ENCODE measurements around the gene KSR2.
"Not testable (repeated sequence)": the region's sequence is repeated elsewhere in the genome, so short reads cannot be mapped to it uniquely, and the experiment has no call there.

The KSR2 gene

GRCh38 chr12:117809509-117809908, 159.3 kb downstream of the KSR2 start:
- DNase-seq: no peak

DNA sequence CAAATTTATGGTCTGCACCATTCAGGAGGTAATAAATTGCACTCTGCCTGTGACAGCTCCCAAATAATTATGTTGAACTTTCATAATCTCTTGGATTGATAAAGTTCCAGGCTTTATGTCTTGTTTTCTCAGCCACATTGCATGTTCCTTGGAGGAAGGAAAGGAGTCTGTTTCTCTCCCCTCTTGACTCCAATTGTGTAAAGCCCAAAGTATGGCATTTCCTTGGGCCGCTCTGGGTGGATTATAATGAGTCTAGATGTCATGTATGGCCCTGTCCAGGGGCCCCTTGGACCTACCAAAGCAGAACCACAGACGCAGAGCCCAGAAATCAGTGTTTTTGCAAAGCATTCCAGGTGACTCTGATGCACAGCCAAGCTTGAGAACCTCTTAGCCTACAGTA, 160.8 kb downstream of the KSR2 start:
- no peak for DNase-seq

DNA sequence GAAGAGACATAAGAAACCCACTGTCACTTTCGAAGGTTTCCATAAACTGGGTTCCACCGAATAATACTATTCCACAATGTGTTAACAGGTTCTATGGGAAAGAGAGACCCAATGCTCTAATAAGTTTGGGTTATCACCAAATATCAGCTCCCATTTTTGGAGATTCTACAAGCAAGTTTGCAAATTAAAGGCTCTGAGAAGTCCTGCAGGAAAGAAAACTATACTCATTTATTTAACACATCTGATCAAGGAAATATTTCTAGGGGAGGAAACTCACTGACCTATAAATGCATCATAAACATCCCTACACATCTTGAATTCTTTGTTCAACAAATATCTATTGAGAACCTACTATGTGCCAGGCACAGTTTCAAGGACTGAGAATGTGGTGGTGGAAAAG, 161.4 kb downstream of the KSR2 start:
- no peak for DNase-seq

- DNase-seq: no peak
Observed at GRCh38 chr12:117805865-117806264, 162.9 kb downstream of the KSR2 start.

DNA sequence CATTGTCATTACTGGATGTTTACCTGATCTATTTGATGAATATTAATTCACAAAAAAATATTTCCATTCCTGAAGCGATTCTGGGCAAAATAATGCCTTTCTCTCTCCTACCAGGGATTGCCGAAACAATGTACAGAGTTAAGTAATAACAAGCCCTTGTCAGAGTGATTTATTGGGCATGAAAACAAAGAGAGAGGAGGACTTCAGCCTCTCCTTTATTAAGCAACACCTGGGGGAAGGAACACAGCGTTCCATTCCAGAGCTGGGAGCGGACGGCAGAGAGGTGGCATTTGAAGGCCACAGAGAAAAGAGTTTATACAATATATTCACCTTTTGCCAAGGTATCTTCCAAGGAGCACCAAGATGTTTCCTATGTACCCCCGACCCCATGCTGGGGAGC, 165.8 kb downstream of the KSR2 start:
- DNase-seq: no peak

GRCh38 chr12:117800711-117801110, 168.1 kb downstream of the KSR2 start:
- DNase-seq: not testable (repeated sequence)

- DNase-seq: no peak
Observed at GRCh38 chr12:117797202-117797601, 171.6 kb downstream of the KSR2 start.

DNA sequence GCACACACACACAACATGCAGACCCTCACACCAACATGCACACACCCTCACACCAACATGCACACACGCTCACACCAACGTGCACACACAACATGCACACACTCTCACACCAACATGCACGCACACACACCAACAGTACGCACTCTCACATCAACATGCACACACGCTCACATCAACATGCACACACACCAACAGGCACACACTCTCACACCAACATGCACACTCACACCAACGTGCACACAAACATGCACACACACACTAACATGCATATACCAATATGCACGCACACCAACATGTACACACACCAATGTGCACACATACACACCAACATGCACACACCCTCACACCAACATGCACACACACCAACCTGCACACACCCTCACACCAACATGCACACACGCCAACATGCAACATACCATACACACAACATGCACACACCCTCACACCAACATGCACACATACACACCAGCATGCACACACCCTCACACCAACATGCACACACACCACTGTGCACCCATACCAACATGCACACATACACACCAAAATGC, 175.8 kb downstream of the KSR2 start:
- no peak for DNase-seq

DNA sequence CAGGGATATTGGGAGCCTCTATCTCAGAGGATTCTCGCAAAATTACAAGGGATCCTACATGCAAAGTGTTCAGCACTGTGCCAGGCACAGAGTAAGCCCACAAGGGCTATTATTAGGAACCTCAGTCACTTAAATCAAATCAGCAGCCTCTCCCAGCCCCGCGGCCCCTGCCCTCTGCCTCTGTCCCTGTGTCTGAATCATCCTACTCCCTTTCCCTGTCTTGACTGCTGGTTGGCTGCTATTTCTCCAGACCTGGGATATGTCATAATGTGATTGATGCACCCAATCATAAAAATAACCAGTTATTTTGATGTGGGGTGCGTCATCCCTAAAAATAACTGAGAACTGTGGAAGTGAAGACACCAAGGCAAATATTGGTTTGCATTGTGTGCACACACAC, 176.3 kb downstream of the KSR2 start:
- no peak for DNase-seq

DNA sequence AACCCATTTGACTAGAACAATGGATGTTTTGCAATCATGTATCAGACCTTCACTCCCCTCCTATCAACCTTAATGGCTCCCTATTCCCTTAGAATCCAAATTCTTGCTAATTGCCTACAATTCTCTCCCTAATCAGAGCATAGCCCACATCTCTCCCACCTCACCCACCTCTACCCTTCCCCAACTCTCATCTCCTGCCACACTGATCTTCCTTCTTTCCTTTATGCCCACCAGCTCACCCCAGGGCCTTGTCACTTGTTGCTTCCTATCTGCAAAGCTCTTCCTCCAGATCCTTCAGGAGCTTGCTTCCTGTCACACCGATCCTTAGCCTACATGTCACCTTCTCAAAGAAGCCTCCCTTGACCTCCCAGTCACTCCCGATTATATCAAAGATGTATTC, 177.8 kb downstream of the KSR2 start:
- DNase-seq: no peak

DNA sequence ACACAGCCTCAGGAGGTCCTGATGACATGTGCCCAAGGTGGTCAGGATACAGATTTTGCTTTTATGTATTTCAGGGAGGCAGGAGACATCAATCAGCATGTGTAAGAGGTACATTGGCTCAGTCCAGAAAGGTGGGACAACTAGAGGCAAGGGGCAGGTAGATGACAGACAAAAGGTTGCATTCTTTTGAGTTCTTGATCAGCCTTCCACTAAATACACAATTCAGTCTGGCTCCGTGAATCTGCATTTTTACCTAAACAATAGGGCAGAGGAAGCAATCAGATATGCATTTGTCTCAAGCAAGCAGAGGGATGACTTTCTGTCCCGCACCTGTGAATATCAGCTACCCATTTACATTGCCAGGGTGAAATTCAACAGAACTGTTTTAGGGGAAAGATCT, 178.6 kb downstream of the KSR2 start:
- no peak for DNase-seq

DNA sequence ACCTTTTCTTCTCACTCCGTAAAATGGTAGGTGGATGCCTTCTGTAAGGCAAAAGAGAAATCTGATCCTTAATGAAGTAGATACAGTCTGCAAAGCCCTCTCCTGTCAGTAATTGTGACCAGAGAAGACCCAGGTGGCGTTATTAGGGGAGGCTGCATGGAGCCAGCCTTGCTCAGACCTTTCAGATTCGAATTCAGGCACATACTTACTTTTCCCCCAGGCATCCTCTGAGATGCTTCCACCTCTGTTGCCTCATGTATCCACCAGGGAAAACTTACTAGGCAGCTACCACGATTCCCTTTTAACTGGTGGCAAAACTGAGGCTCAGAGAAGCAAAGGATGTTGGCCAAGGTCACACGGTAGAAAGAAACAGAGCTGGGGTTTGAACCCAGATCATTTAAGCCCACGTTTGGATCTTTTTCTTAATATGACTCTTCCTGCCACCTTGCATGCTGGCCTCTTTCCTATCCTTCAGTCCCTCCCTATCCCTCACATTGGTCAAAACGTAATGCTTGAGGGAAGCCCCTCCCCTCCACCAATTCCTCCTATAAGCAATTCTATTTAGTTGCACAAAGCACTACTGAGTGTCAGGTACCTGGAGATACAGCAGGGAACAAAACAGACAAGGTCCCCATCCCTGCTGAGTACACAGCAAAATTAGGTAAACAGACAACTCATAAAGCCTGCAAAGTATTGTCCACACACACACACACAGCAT, 179.4 kb downstream of the KSR2 start:
- DNase-seq: no peak

- DNase-seq: no peak
Observed at GRCh38 chr12:117778656-117779055, 190.1 kb downstream of the KSR2 start.

GRCh38 chr12:117774941-117775775, 193.6 kb downstream of the KSR2 start:
- no peak for DNase-seq

DNA sequence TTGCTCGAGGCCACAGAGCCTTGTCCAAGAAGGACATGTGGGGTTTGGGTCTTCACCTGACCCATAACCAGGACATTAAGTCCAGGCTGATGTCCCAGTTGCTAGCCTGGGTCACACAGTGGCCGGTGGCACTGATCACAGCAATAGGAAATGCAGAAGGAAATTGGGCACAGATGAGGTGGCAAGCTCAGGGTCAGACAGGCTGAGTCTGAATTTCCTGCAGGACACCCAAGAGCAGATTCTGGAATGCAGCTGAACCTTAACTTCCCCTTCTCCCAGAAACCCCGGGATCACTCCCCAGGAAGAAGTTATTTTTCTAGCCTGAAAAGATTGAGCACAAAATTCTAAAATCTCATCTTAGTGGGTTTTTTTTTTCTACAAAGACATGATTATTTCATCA, 199.9 kb downstream of the KSR2 start:
- no peak for DNase-seq

GRCh38 chr12:117766008-117766407, 202.8 kb downstream of the KSR2 start:
- DNase-seq: no peak

DNA sequence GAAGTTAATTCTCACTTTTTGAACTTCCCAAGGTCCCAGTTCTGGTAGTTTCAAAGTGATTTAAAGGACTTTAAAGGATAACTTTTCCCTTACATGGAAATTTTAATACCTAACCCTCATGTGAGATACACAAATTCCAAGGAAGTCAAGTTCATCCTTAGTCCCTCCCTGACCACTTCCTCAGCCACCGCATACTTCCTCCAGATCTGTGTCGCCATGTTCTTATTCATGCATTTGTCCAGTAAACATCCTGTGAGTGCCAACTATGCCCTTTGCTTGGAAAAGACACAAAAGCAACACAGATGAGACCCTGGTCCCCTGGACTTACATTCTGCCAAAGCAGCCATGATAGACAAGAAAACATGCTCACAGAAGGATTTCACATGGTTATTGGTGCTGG, 206.6 kb downstream of the KSR2 start:
- no peak for DNase-seq

- no peak for DNase-seq
Observed at GRCh38 chr12:117761528-117762100, 207.2 kb downstream of the KSR2 start.

- no peak for DNase-seq
Observed at GRCh38 chr12:117760990-117761389, 207.8 kb downstream of the KSR2 start.

DNA sequence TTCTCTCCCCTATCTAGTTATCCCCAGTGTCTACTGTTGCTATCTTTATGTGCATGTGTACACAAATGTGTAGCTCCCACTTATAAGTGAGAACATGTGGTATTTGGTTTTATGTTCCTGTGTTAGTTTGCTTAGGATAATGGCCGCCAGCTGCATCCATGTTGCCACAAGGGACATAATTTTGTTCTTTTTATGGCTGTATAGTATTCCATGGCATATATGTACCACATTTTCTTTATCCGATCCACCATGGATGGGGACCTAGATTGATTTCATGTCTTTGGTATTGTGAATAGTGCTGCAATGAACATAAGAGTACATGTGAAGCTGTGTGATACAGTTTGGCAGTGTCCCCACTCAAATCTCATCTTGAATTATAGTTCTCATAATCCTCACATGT, 218.1 kb downstream of the KSR2 start:
- no peak for DNase-seq

GRCh38 chr12:117749431-117749830, 219.4 kb downstream of the KSR2 start:
- no peak for DNase-seq

DNA sequence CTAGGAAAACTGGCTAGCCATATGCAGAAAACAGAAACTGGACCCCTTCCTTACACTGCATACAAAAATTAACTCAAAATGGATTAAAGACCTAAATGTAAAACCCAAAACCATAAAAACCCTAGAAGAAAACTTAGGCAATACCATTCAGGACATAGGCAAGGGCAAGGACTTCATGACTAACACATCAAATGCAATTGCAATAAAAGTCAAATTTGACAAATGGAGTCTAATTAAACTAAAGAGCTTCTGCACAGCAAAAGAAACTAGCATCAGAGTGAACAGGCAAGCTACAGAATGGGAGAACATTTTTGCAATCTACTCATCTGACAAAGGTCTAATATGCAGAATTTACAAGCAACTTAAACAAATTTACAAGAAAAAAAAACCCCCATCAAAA, 222.4 kb downstream of the KSR2 start:
- DNase-seq: not testable (repeated sequence)

- DNase-seq: no peak
Observed at GRCh38 chr12:117744418-117744817, 224.4 kb downstream of the KSR2 start.

DNA sequence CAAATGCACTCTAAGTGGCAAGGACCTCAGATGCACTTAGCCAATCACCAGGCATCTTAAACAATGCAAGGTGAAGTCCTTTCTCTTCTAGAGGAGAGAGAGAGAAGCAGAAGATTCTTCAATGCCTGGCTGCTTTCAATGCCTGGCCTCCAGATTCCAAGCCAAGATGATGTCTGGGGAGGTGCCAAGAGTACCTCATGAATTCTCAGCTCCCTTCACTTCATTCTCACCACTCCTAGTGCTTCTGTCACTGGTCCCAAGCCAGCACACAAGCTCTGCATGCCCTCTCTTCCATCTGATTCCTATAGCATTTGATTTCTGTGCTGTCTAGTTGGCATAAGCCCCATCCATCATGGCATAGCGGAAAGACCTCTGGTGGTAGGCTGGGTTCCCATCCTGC, 225.0 kb downstream of the KSR2 start:
- DNase-seq: no peak
